Measurements from ENCODE around the gene ERCC2.

The ERCC2 gene

GRCh38 chr19:45350477-45351058 lies 19.8 kb downstream of the ERCC2 start:
- no peak for TF ChIP-seq CTCF (IDR thresholded peaks at IDR 0.05)

GRCh38 chr19:45349430-45349941 lies 20.9 kb downstream of the ERCC2 start:
- no peak for TF ChIP-seq CTCF (IDR thresholded peaks at IDR 0.05)

- no peak for TF ChIP-seq CTCF (IDR thresholded peaks at IDR 0.05)
These were observed 21.3 kb downstream of the ERCC2 start for GRCh38 chr19:45349126-45349415.

GRCh38 chr19:45348367-45349125 lies 21.8 kb downstream of the ERCC2 start:
- TF ChIP-seq CTCF (IDR thresholded peaks at IDR 0.05) = no peak

GRCh38 chr19:45347570-45348366 lies 22.6 kb downstream of the ERCC2 start:
- no peak for TF ChIP-seq CTCF (IDR thresholded peaks at IDR 0.05)

GRCh38 chr19:45346449-45346848 lies 23.9 kb downstream of the ERCC2 start:
- TF ChIP-seq CTCF (IDR thresholded peaks at IDR 0.05) = no peak

- no peak for TF ChIP-seq CTCF (IDR thresholded peaks at IDR 0.05)
These were observed 24.9 kb downstream of the ERCC2 start for GRCh38 chr19:45345506-45345860.
